NB4 (cell line): ENCODE data around the gene CPN2.

Experiments
- DNase-seq: peaks from one replicate; pipeline ENCODE4 v3.0.0; 2010; ENCODE audit warnings: low read depth
- H3K4me3 ChIP-seq: one replicate; pipeline ENCODE4 v1.5.1; 2011; ENCODE audit warnings: mild to moderate bottlenecking, low read depth, low read length, moderate library complexity
- MYC ChIP-seq: IDR thresholded peaks from 2 replicates; pipeline ENCODE4 v1.6.1; 2011; ENCODE audit warnings: low read depth, low read length
- POLR2A ChIP-seq: IDR thresholded peaks from 2 replicates; pipeline ENCODE4 v1.6.1; 2011; ENCODE audit warnings: mild to moderate bottlenecking; ENCODE audit not compliant: insufficient read length; ENCODE audit errors: extremely low read depth
- TF ChIP-seq, protein P1 (sequence below): IDR thresholded peaks from one replicate; pipeline ENCODE4 v1.5.1; 2012; ENCODE audit warnings: low read depth, low read length
- TF ChIP-seq, protein P2 (sequence below): IDR thresholded peaks from 2 replicates; pipeline ENCODE4 v1.6.1; 2011; ENCODE audit warnings: low read depth, low read length

CPN2 gene

DNA sequence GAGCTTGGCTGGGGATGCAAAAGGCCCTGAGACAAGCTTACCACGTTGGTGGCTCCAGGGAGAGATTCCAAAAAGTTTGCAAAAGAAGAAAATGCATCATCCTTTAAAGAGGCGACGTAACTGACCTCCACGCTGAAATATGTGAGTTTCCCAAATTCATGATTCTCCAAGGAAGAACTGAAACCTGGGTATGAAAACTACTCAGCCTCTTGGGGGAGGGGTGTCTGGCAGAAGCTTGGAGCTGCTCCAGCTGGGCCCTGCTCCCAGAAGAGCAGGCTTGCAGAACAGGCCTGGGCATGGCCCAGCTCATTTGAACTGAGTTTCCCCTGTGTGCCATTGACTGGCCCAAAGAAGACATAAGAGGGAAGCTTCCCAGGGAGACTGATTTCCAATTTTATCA, 20.5 kb downstream of the CPN2 start:
- no peak for DNase-seq
- TF ChIP-seq, protein P1, sequence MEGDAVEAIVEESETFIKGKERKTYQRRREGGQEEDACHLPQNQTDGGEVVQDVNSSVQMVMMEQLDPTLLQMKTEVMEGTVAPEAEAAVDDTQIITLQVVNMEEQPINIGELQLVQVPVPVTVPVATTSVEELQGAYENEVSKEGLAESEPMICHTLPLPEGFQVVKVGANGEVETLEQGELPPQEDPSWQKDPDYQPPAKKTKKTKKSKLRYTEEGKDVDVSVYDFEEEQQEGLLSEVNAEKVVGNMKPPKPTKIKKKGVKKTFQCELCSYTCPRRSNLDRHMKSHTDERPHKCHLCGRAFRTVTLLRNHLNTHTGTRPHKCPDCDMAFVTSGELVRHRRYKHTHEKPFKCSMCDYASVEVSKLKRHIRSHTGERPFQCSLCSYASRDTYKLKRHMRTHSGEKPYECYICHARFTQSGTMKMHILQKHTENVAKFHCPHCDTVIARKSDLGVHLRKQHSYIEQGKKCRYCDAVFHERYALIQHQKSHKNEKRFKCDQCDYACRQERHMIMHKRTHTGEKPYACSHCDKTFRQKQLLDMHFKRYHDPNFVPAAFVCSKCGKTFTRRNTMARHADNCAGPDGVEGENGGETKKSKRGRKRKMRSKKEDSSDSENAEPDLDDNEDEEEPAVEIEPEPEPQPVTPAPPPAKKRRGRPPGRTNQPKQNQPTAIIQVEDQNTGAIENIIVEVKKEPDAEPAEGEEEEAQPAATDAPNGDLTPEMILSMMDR, result no peak
- no peak overlapping the region for H3K4me3 ChIP-seq

DNA sequence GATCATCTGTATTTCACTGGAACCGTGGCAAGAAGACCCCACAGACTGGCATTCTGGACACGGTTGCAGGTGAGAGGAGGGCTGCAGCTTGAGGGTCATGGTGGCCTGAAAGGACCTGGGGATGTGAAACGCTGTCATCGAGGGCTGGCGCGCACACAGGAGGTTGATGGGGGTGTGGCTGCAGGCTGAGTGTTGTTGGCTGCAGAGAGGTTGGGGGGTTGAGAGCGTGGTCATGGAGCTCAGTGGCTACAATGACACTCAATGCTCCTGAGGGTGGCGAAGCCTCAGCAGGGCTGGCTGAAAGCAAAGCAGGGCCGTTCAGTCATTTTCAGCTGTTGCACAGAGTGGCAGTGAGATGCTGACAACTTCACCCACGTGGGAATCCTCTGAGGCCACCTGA, 21.0 kb downstream of the CPN2 start:
- no peak overlapping the region for H3K4me3 ChIP-seq
- TF ChIP-seq, protein P1, result no peak
- TF ChIP-seq POLR2A, result no peak
- no peak for TF ChIP-seq MYC
- TF ChIP-seq, protein P2, sequence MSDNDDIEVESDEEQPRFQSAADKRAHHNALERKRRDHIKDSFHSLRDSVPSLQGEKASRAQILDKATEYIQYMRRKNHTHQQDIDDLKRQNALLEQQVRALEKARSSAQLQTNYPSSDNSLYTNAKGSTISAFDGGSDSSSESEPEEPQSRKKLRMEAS, result no peak
- DNase-seq, result no peak

DNA sequence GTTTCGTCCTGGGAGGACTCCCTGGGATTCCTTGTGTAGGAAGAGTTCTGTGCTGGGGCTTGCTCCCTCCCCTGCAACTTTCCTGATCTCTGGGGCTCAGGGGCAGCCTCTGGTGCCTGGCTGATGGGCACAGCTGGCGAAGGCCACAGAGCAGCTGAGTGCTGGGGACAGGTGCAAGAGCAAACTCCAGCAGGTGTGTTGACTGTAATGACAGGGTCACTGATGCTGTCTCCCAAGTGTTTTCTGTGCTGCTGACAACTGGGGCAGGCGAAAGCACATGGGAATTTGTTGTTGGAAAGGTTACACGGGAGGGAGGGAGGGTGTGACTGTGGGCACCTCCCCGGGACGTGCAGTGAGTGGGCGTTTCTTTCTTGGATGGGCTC, 21.6 kb downstream of the CPN2 start:
- no peak for DNase-seq

DNA sequence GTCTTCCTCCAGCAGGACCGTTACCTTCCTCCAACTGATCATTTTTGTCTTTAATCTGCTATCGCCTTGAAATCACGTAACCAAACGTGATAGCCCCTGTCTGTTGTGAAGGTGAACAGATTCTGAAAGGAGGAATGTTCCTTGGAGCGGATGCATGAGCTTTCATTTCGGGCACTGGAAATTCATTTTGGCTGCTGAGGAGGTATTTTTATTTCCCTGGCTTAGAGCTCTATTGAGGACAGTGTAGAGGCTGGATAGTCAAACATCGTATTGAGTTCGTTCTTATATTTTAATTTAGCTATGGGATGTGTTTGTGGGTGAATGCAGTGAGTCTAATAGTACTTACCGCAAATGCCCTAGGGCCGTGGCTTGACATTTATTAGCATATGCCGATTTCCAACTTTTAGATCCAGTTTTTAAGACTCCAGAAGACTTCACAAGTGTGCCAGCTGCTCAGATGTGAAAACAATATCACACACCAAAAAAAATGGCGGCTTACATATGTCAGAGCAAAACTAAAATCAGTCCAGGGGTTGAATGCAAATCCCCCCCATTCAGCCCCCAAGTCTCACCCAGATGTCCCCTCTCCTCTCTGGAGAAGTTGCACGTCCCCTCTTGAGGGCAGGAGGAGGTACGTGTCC, 22.1 kb downstream of the CPN2 start:
- TF ChIP-seq MYC (no peak), POLR2A (no peak)
- TF ChIP-seq, protein P2, result no peak
- no peak for DNase-seq
- no peak overlapping the region for H3K4me3 ChIP-seq

More for the DNA sequence above, 21.6 kb downstream of the CPN2 start:
- no peak for TF ChIP-seq POLR2A
- TF ChIP-seq, protein P1, result no peak
- no peak for TF ChIP-seq MYC
- TF ChIP-seq, protein P2, result no peak
- no peak overlapping the region for H3K4me3 ChIP-seq

DNA sequence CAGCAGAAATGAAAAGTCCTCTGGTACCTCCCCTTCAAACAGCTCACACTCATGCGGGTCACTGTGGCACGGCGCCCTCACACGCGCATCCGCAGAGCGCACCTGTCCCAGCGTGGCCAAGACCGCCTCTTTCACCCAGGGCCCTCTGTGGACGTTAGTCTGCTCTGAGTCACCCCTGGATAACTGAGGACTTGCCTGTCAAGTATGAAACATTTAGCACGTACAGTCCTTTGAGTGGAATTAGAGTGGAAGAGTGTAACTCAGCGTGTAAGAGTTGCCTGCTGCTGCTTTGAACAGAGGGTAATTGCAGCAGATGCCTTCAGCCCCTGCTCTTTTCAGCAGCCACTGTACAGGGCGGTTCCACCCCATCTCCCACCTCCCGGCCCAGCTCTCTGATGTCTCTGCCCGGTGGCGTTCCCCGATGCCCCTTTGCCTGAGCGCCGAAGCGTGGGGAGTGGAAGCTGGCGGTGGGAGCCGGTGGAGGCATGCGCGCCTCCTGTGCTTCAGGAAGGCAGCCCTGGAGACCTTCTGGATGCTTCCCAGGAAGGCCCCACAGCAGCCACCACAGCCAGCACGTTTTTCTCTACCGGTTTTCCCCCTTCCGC, 23.0 kb downstream of the CPN2 start:
- no peak overlapping the region for H3K4me3 ChIP-seq
- DNase-seq, result peak; percentile 22
- TF ChIP-seq POLR2A (no peak), MYC (no peak)
- TF ChIP-seq, protein P2, result no peak
- TF ChIP-seq, protein P1, result no peak

DNA sequence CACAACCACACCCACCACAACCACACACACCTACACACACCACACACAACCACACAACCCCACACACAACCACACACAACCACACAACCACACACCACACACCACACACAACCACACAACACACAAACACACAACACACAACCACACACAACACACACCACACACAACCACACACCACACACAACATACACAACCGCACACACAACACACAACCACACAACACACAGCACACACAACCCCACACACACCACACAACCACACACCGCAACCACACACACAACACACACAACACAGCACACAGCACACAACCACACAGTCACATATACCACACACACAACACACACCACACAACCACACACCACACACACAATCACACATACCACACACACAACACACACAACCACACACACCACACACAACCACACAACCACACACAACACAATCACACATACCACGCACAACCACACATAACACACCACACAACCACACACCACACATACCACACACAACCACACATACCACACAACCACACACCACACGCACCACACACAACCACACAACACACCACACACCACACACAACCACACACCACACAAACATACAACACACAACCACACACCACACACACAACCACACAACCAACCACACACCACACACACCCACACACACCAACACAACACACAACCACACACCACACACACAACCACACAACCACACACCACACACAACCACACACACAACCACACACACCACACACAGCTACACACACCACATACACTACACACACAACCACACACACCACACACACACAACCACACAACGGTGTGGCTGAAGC, 23.7 kb downstream of the CPN2 start:
- TF ChIP-seq MYC (no peak), POLR2A (no peak)
- TF ChIP-seq, protein P2, result no peak
- TF ChIP-seq, protein P1, result no peak
- no peak for DNase-seq
- H3K4me3 ChIP-seq, result no peak overlapping the region
